Loucy (cell line): Measurements from ENCODE around the gene CENPT.

Experiments used
- H2AFZ ChIP-seq: fragments of 200-600 bp; sonication (generic); 2 replicates; pipeline ENCODE4 v1.6.0; 2016; ENCODE audit warnings: antibody characterized with exemption, mild to moderate bottlenecking, low read length, moderate library complexity
- H3F3A ChIP-seq: fragments of 200-600 bp; 2 replicates; pipeline ENCODE4 v1.6.0; 2016; ENCODE audit warnings: antibody characterized with exemption, low read depth, mild to moderate bottlenecking
- H3K27me3 ChIP-seq: fragments of 200-600 bp; sonication (generic); 2 replicates; pipeline ENCODE4 v1.6.1; 2014; ENCODE audit warnings: low read length, mild to moderate bottlenecking; ENCODE audit not compliant: insufficient read depth, poor library complexity, severe bottlenecking
- H3K36me3 ChIP-seq: fragments of 200-600 bp; sonication (generic); 2 replicates; pipeline ENCODE4 v1.6.1; 2016; ENCODE audit warnings: low read length; ENCODE audit not compliant: insufficient read depth
- H3K4me1 ChIP-seq: fragments of 200-600 bp; sonication (generic); 2 replicates; pipeline ENCODE4 v1.5.1; 2014; ENCODE audit warnings: low read length, mild to moderate bottlenecking; ENCODE audit not compliant: insufficient read depth, poor library complexity, severe bottlenecking
- H3K4me2 ChIP-seq: fragments of 200-600 bp; sonication (generic); 2 replicates; pipeline ENCODE4 v1.6.0; 2014; ENCODE audit warnings: antibody characterized with exemption, low read length, low read depth, mild to moderate bottlenecking; ENCODE audit not compliant: poor library complexity, severe bottlenecking
- H3K4me3 ChIP-seq: fragments of 200-600 bp; sonication (generic); 2 replicates; pipeline ENCODE4 v1.5.1; 2014; ENCODE audit warnings: low read length, mild to moderate bottlenecking, mixed read lengths; ENCODE audit not compliant: poor library complexity, severe bottlenecking
- H3K79me2 ChIP-seq: fragments of 200-600 bp; sonication (generic); 2 replicates; pipeline ENCODE4 v1.6.1; 2014; ENCODE audit warnings: low read length; ENCODE audit not compliant: insufficient read depth
- H3K9ac ChIP-seq: fragments of 200-600 bp; sonication (generic); 2 replicates; pipeline ENCODE4 v1.6.0; 2014; ENCODE audit warnings: mild to moderate bottlenecking, low read depth, low read length, moderate library complexity; ENCODE audit not compliant: poor library complexity, severe bottlenecking
- H3K9me2 ChIP-seq: fragments of 200-600 bp; sonication (generic); replicated peaks from 2 replicates; pipeline ENCODE4 v1.6.1; 2016; ENCODE audit warnings: low read depth, low read length, mixed read lengths
- H3K9me3 ChIP-seq: fragments of 200-600 bp; sonication (generic); 2 replicates; pipeline ENCODE4 v1.6.1; 2014; ENCODE audit warnings: mild to moderate bottlenecking, antibody characterized with exemption, low read length, low read depth; ENCODE audit not compliant: insufficient read depth
- H4K20me1 ChIP-seq: fragments of 200-600 bp; sonication (generic); 2 replicates; pipeline ENCODE4 v1.6.0; 2014; ENCODE audit warnings: antibody characterized with exemption, low read length, mild to moderate bottlenecking; ENCODE audit not compliant: insufficient read depth, poor library complexity, severe bottlenecking
- EZH2phosphoT487 ChIP-seq: fragments of 200-600 bp; IDR thresholded peaks from 2 replicates; pipeline ENCODE4 v1.6.1; 2018; ENCODE audit warnings: antibody characterized with exemption, mild to moderate bottlenecking, moderate library complexity, borderline replicate concordance
- TF ChIP-seq, protein P1 (sequence below): fragments of 200-600 bp; sonication (generic); conservative IDR thresholded peaks from 2 replicates; pipeline ENCODE4 v1.5.1; 2014; ENCODE audit warnings: mild to moderate bottlenecking, antibody characterized with exemption, low read length

Gene CENPT

GRCh38 chr16:67879462-67879861 is 32.0 kb upstream of the CENPT start:
- Histone ChIP-seq H3K9ac (no peak overlapping the region), H3F3A (no peaks in the 10 kb centered on the region), H4K20me1 (peaks cover 22% of the 10 kb centered on the region), H3K9me2 (no peaks in the 10 kb centered on the region), H3K4me3 (no peak overlapping the region), H3K79me2 (peaks cover 31% of the 10 kb centered on the region), H3K27me3 (no peaks in the 10 kb centered on the region), H3K4me1 (peaks cover 13% of the 10 kb centered on the region), H3K36me3 (peaks cover 79% of the 10 kb centered on the region; the same call in 1 of the 2 replicates), H3K4me2 (no peak overlapping the region), H2AFZ (no peak overlapping the region), H3K9me3 (no peaks in the 10 kb centered on the region)
- TF ChIP-seq, protein P1, sequence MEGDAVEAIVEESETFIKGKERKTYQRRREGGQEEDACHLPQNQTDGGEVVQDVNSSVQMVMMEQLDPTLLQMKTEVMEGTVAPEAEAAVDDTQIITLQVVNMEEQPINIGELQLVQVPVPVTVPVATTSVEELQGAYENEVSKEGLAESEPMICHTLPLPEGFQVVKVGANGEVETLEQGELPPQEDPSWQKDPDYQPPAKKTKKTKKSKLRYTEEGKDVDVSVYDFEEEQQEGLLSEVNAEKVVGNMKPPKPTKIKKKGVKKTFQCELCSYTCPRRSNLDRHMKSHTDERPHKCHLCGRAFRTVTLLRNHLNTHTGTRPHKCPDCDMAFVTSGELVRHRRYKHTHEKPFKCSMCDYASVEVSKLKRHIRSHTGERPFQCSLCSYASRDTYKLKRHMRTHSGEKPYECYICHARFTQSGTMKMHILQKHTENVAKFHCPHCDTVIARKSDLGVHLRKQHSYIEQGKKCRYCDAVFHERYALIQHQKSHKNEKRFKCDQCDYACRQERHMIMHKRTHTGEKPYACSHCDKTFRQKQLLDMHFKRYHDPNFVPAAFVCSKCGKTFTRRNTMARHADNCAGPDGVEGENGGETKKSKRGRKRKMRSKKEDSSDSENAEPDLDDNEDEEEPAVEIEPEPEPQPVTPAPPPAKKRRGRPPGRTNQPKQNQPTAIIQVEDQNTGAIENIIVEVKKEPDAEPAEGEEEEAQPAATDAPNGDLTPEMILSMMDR = no peak
- no peak for TF ChIP-seq EZH2phosphoT487

- H3K9me3 ChIP-seq = no peaks in the 10 kb centered on the region
- peaks cover 37% of the 10 kb centered on the region for H3K79me2 ChIP-seq
- no peak overlapping the region for H3K9ac ChIP-seq
- H3K27me3 ChIP-seq = no peaks in the 10 kb centered on the region
- H3K4me1 ChIP-seq = peaks cover 19% of the 10 kb centered on the region
- H3K36me3 ChIP-seq = peaks cover 73% of the 10 kb centered on the region; the same call in 1 of the 2 replicates
- H2AFZ ChIP-seq = no peak overlapping the region
- H3K4me2 ChIP-seq = no peak overlapping the region
- H3F3A ChIP-seq = no peaks in the 10 kb centered on the region
- no peak for TF ChIP-seq EZH2phosphoT487
- TF ChIP-seq, protein P1 = no peak
- H4K20me1 ChIP-seq = peaks cover 28% of the 10 kb centered on the region
- H3K9me2 ChIP-seq = no peaks in the 10 kb centered on the region
- no peak overlapping the region for H3K4me3 ChIP-seq
Measured at GRCh38 chr16:67878846-67879245, 31.4 kb upstream of the CENPT start.

DNA sequence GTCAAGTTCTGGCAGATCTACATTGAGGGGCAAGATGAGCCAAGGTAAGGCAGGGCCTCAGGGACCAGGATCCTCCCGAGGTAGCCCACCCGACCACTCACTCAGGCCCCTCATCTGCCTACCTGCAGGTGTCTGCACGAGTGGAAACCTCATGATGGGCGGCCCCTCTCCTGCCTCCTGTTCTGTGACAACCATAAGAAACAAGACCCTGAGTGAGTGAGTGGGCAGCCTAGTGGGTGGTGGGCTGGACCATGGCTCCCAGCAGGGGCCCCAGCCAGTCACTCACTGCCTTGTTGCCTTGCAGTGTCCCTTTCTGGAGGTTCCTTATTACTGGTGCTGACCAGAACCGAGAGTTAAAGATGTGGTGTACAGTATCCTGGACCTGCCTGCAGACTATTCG is 30.7 kb upstream of the CENPT start:
- no peaks in the 10 kb centered on the region for H3F3A ChIP-seq
- peaks cover 23% of the 10 kb centered on the region for H3K4me1 ChIP-seq
- no peaks in the 10 kb centered on the region for H3K9me2 ChIP-seq
- no peaks in the 10 kb centered on the region for H3K27me3 ChIP-seq
- peaks cover 43% of the 10 kb centered on the region for H3K79me2 ChIP-seq
- no peak overlapping the region for H3K4me3 ChIP-seq
- peaks cover 68% of the 10 kb centered on the region; the same call in 1 of the 2 replicates for H3K36me3 ChIP-seq
- no peak for TF ChIP-seq EZH2phosphoT487
- H3K4me2 ChIP-seq = no peak overlapping the region
- no peak overlapping the region for H3K9ac ChIP-seq
- H2AFZ ChIP-seq = no peak overlapping the region
- H3K9me3 ChIP-seq = no peaks in the 10 kb centered on the region
- peaks cover 34% of the 10 kb centered on the region for H4K20me1 ChIP-seq

DNA sequence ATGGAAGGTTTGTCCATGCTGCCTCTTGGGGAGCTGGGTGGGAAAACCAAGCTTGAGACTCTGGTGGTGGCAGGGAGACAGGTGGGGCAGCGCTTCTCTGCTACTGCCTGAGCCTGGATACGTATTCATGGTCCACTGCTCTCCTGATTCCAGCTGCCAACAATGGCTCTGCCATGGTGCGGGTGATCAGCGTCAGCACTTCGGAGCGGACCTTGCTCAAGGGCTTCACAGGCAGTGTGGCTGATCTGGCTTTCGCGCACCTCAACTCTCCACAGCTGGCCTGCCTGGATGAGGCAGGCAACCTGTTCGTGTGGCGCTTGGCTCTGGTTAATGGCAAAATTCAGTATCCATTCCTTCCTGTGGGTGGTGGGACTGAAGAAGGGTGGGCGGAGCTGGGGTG is 29.6 kb upstream of the CENPT start:
- peaks cover 47% of the 10 kb centered on the region for H3K79me2 ChIP-seq
- no peak overlapping the region for H3K9ac ChIP-seq
- no peaks in the 10 kb centered on the region for H3K27me3 ChIP-seq
- peaks cover 56% of the 10 kb centered on the region; the same call in 1 of the 2 replicates for H3K36me3 ChIP-seq
- no peaks in the 10 kb centered on the region for H3K9me2 ChIP-seq
- H2AFZ ChIP-seq = no peak overlapping the region
- peak overlapping the region; percentile 91 for H3K4me2 ChIP-seq
- no peaks in the 10 kb centered on the region for H3F3A ChIP-seq
- no peaks in the 10 kb centered on the region for H3K9me3 ChIP-seq
- H3K4me3 ChIP-seq = no peak overlapping the region
- peaks cover 35% of the 10 kb centered on the region for H4K20me1 ChIP-seq
- no peak for TF ChIP-seq EZH2phosphoT487
- TF ChIP-seq, protein P1 = no peak
- H3K4me1 ChIP-seq = peaks cover 23% of the 10 kb centered on the region
